Measurements from ENCODE around the gene TRHDE.

TRHDE gene

DNA sequence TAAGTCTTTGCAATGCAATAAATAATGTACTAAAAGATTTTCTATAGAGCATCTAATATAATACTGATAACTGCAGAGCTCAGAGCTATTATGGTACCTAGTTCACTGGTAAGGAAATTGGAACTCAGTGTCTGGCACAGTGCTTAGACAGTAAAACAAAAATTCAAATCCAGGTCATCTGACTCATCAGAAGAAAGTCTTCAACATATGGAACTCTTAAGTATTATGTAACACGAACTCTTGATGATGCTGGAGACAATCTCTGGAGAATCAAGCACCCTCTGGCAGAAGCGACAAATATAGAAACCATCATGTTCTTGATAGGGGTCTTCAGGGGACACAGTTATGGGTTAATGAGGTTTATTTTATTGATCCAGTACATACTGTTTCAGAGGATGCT, 37.3 kb upstream of the TRHDE start:
- no peaks in the 10 kb centered on the region for H3K9me3 ChIP-seq (ENCODE audit: control insufficient read depth, low read length)
- H3K4me1 ChIP-seq = no peaks in the 10 kb centered on the region
- TF ChIP-seq, protein P1, sequence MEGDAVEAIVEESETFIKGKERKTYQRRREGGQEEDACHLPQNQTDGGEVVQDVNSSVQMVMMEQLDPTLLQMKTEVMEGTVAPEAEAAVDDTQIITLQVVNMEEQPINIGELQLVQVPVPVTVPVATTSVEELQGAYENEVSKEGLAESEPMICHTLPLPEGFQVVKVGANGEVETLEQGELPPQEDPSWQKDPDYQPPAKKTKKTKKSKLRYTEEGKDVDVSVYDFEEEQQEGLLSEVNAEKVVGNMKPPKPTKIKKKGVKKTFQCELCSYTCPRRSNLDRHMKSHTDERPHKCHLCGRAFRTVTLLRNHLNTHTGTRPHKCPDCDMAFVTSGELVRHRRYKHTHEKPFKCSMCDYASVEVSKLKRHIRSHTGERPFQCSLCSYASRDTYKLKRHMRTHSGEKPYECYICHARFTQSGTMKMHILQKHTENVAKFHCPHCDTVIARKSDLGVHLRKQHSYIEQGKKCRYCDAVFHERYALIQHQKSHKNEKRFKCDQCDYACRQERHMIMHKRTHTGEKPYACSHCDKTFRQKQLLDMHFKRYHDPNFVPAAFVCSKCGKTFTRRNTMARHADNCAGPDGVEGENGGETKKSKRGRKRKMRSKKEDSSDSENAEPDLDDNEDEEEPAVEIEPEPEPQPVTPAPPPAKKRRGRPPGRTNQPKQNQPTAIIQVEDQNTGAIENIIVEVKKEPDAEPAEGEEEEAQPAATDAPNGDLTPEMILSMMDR (IDR thresholded peaks at IDR 0.05) = no peak

GRCh38 chr12:72236071-72236705, 36.0 kb upstream of the TRHDE start:
- TF ChIP-seq, protein P1 (IDR thresholded peaks at IDR 0.05) = no peak
- no peak overlapping the region for H3K27ac ChIP-seq
- no peak overlapping the region for H3K4me2 ChIP-seq (ENCODE audit: low read length)
- no peaks in the 10 kb centered on the region for H3K4me1 ChIP-seq
- no peak overlapping the region for H2AFZ ChIP-seq
- H3K4me3 ChIP-seq (ENCODE audit: low read depth, low read length) = no peak overlapping the region
- no peak overlapping the region for H3K9ac ChIP-seq
- H3K27me3 ChIP-seq (ENCODE audit: control insufficient read depth, insufficient read depth, low read length) = no peaks in the 10 kb centered on the region
- no peaks in the 10 kb centered on the region for H3K9me3 ChIP-seq (ENCODE audit: control insufficient read depth, low read length)
- no peaks in the 10 kb centered on the region for H3K36me3 ChIP-seq (ENCODE audit: control insufficient read depth, insufficient read depth, low read length)
- no peaks in the 10 kb centered on the region for H3K79me2 ChIP-seq

More for the DNA sequence above, 37.3 kb upstream of the TRHDE start:
- no peak overlapping the region for H3K4me3 ChIP-seq (ENCODE audit: low read depth, low read length)
- H3K79me2 ChIP-seq = no peaks in the 10 kb centered on the region
- no peak overlapping the region for H3K27ac ChIP-seq
- H3K36me3 ChIP-seq (ENCODE audit: control insufficient read depth, insufficient read depth, low read length) = no peaks in the 10 kb centered on the region
- no peak overlapping the region for H3K9ac ChIP-seq
- H3K27me3 ChIP-seq (ENCODE audit: control insufficient read depth, insufficient read depth, low read length) = no peaks in the 10 kb centered on the region
- no peak overlapping the region for H2AFZ ChIP-seq
- no peak overlapping the region for H3K4me2 ChIP-seq (ENCODE audit: low read length)

GRCh38 chr12:72241552-72241951, 30.6 kb upstream of the TRHDE start:
- H3K4me1 ChIP-seq = no peaks in the 10 kb centered on the region
- no peaks in the 10 kb centered on the region for H3K27me3 ChIP-seq (ENCODE audit: control insufficient read depth, insufficient read depth, low read length)
- no peak overlapping the region for H3K9ac ChIP-seq
- no peak overlapping the region for H3K4me3 ChIP-seq (ENCODE audit: low read depth, low read length)
- H3K4me2 ChIP-seq (ENCODE audit: low read length) = no peak overlapping the region
- TF ChIP-seq, protein P1 (IDR thresholded peaks at IDR 0.05) = no peak
- no peak overlapping the region for H2AFZ ChIP-seq
- H3K9me3 ChIP-seq (ENCODE audit: control insufficient read depth, low read length) = no peaks in the 10 kb centered on the region
- H3K79me2 ChIP-seq = no peaks in the 10 kb centered on the region
- no peak overlapping the region for H3K27ac ChIP-seq
- no peaks in the 10 kb centered on the region for H3K36me3 ChIP-seq (ENCODE audit: control insufficient read depth, insufficient read depth, low read length)

- H3K27ac ChIP-seq = no peak overlapping the region
- H3K9me3 ChIP-seq (ENCODE audit: control insufficient read depth, low read length) = no peaks in the 10 kb centered on the region
- H3K4me2 ChIP-seq (ENCODE audit: low read length) = no peak overlapping the region
- H3K27me3 ChIP-seq (ENCODE audit: control insufficient read depth, insufficient read depth, low read length) = no peaks in the 10 kb centered on the region
- no peaks in the 10 kb centered on the region for H3K79me2 ChIP-seq
- H3K4me3 ChIP-seq (ENCODE audit: low read depth, low read length) = no peak overlapping the region
- H3K36me3 ChIP-seq (ENCODE audit: control insufficient read depth, insufficient read depth, low read length) = no peaks in the 10 kb centered on the region
- TF ChIP-seq, protein P1 (IDR thresholded peaks at IDR 0.05) = no peak
- no peaks in the 10 kb centered on the region for H3K4me1 ChIP-seq
- no peak overlapping the region for H3K9ac ChIP-seq
- no peak overlapping the region for H2AFZ ChIP-seq
These were observed 29.2 kb upstream of the TRHDE start for GRCh38 chr12:72242946-72243345.

DNA sequence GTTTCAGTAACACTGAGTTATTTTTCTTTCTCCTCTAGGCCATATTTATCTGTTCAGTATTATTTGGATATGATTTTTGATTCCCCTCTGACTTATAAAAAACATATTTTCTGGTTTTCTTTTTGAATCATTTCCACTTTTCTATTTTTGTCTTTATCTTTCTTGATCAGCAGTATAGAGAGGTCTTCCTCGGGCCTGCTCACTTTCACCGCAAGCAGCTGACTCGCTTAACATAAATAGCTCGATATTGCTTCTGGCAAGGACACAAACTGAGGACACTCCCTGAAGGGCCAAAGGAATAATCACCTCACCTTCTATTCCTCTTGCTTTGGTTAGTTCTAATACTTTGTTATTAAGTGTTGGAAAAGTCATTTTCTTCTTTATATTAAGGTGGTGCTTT, 25.8 kb upstream of the TRHDE start:
- H3K79me2 ChIP-seq = no peaks in the 10 kb centered on the region

More for the DNA sequence above, 25.8 kb upstream of the TRHDE start:
- no peaks in the 10 kb centered on the region for H3K36me3 ChIP-seq (ENCODE audit: control insufficient read depth, insufficient read depth, low read length)
- H3K27me3 ChIP-seq (ENCODE audit: control insufficient read depth, insufficient read depth, low read length) = no peaks in the 10 kb centered on the region
- no peak overlapping the region for H2AFZ ChIP-seq
- no peaks in the 10 kb centered on the region for H3K9me3 ChIP-seq (ENCODE audit: control insufficient read depth, low read length)
- TF ChIP-seq, protein P1 (IDR thresholded peaks at IDR 0.05) = no peak
- no peak overlapping the region for H3K4me3 ChIP-seq (ENCODE audit: low read depth, low read length)
- H3K9ac ChIP-seq = no peak overlapping the region
- no peaks in the 10 kb centered on the region for H3K4me1 ChIP-seq
- H3K4me2 ChIP-seq (ENCODE audit: low read length) = no peak overlapping the region
- no peak overlapping the region for H3K27ac ChIP-seq
